Adrenal gland (tissue), 5 donors: ENCODE results near the gene SIRPA.

ENCODE experiments used
- CTCF ChIP-seq, 6 experiments: fragments of 450-650 bp in 4 of 6; fragments of 200-600 bp in 2 of 6; sonication (generic) in 1 of 6; IDR thresholded peaks; 1 replicate in 5 of 6; 2 replicates in 1 of 6; pipeline versions ENCODE4 v1.5.1 to v1.8.0; 2016 to 2021; ENCODE audit warnings: antibody characterized with exemption in 6 of 6, mild to moderate bottlenecking in 2 of 6, moderate library complexity in 1 of 6
- POLR2A ChIP-seq, 2 donors: fragments of 450-650 bp; IDR thresholded peaks; one replicate each; pipeline ENCODE4 v1.6.1; 2017; ENCODE audit warnings: antibody characterized with exemption in 2 of 2, mild to moderate bottlenecking in 2 of 2, moderate library complexity in 1 of 2
- donor health status: DM: no; HTN: no; CAD: no.

GRCh38 chr20:1901704-1902103, 6.5 kb downstream of the SIRPA start:
- no peak for TF ChIP-seq CTCF (IDR thresholded peaks at IDR 0.05)
- no peak for TF ChIP-seq POLR2A (IDR thresholded peaks at IDR 0.05)
